Glutamatergic neuron (in vitro differentiated cells): ENCODE results near the gene ZXDC. TPM values are rescaled to one million over a fixed set of nuclear protein-coding genes. Genes with fewer than 3 reads are reported as not detected.

Experiments
- DNase-seq: peaks from one replicate; pipeline ENCODE4 v3.0.0; 2022
- H3K27ac Mint-ChIP-seq: one replicate; pipeline ENCODE4 v1.8.0; 2020; ENCODE audit warnings: mild to moderate bottlenecking, mixed read lengths, inconsistent platforms; ENCODE audit not compliant: unreplicated experiment
- H3K27me3 Mint-ChIP-seq: one replicate; pipeline ENCODE4 v1.8.0; 2020; ENCODE audit warnings: mild to moderate bottlenecking, moderate library complexity, mixed read lengths, inconsistent platforms; ENCODE audit not compliant: unreplicated experiment
- H3K36me3 Mint-ChIP-seq: one replicate; pipeline ENCODE4 v1.8.0; 2020; ENCODE audit warnings: mild to moderate bottlenecking, mixed read lengths, inconsistent platforms; ENCODE audit not compliant: unreplicated experiment
- H3K4me1 Mint-ChIP-seq: one replicate; pipeline ENCODE4 v1.8.0; 2020; ENCODE audit warnings: mild to moderate bottlenecking, low read depth, mixed read lengths, inconsistent platforms; ENCODE audit not compliant: unreplicated experiment
- H3K4me3 Mint-ChIP-seq: one replicate; pipeline ENCODE4 v1.8.0; 2020; ENCODE audit warnings: mild to moderate bottlenecking, mixed read lengths, inconsistent platforms; ENCODE audit not compliant: unreplicated experiment
- H3K9me3 Mint-ChIP-seq: one replicate; pipeline ENCODE4 v1.8.0; 2020; ENCODE audit warnings: mild to moderate bottlenecking, moderate library complexity, mixed read lengths, inconsistent platforms; ENCODE audit not compliant: unreplicated experiment
- total RNA-seq: library from RNA; stranded (reverse); fragmentation: NEBNext Ultra II Directional; extraction: Animal tissue kit (Norgen Biotek cat#: 25700); gene quantifications from one replicate; pipeline ENCODE4 v1.2.1, GENCODE V29; 2021; ENCODE audit not compliant: unreplicated experiment
- TF ChIP-seq, protein P1 (sequence below): fragments of 200-600 bp; sonication (generic); IDR thresholded peaks from one replicate; pipeline ENCODE4 v1.5.0; 2021; ENCODE audit not compliant: partially characterized antibody, unreplicated experiment

The ZXDC gene
- total RNA-seq, 1 donor from 2014 or later: 39.5 TPM

DNA sequence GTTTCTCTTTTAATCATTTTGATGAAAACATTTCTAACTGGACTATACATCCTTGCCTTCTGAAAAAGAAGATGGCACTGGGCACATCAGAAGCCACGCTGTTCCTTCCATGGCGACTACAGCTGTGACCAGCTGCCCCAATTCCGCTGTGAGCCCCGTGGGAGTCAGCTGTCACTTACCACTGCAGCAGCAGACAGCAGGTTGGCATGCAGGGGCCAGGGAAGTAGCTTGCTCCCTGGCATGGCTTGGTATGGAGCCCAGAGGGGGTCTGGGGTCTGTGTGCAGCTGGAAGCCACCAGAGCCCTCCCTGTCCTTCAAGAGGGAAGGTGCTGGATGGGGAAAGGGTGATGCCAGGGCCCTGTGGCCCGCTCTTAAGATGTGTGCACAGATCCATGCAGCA lies 4.5 kb upstream of the ZXDC start:
- Mint-ChIP-seq H3K9me3 (peaks cover 7% of the 10 kb centered on the region), H3K27me3 (peaks cover 12% of the 10 kb centered on the region), H3K4me3 (no peak overlapping the region)

DNA sequence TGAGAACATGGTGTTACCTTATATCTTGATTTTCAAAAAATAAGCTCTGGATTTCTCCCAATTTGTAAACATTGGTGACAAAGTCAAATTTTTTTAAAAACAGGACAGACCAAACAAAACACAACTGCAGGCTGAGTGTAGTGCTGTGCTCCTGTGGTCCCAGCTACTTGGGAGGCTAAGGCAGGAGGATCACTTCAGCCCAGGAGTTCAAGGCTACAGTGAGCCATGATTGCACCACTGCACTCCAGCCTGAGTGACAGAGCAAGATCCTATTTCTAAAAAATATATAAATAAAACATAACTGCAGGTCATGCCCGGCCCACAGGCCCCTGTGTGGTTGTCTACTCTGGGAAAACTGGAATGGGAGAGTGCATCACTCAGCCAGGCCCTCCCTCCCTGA lies 4.0 kb upstream of the ZXDC start:
- TF ChIP-seq, protein P1, sequence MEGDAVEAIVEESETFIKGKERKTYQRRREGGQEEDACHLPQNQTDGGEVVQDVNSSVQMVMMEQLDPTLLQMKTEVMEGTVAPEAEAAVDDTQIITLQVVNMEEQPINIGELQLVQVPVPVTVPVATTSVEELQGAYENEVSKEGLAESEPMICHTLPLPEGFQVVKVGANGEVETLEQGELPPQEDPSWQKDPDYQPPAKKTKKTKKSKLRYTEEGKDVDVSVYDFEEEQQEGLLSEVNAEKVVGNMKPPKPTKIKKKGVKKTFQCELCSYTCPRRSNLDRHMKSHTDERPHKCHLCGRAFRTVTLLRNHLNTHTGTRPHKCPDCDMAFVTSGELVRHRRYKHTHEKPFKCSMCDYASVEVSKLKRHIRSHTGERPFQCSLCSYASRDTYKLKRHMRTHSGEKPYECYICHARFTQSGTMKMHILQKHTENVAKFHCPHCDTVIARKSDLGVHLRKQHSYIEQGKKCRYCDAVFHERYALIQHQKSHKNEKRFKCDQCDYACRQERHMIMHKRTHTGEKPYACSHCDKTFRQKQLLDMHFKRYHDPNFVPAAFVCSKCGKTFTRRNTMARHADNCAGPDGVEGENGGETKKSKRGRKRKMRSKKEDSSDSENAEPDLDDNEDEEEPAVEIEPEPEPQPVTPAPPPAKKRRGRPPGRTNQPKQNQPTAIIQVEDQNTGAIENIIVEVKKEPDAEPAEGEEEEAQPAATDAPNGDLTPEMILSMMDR: no peak
- peaks cover 7% of the 10 kb centered on the region for H3K9me3 Mint-ChIP-seq
- peaks cover 21% of the 10 kb centered on the region for H3K4me1 Mint-ChIP-seq
- peaks cover 12% of the 10 kb centered on the region for H3K27me3 Mint-ChIP-seq
- H3K27ac Mint-ChIP-seq: no peak overlapping the region
- no peaks in the 10 kb centered on the region for H3K36me3 Mint-ChIP-seq
- no peak overlapping the region for H3K4me3 Mint-ChIP-seq
- no peak for DNase-seq

More for the DNA sequence above, 4.5 kb upstream of the ZXDC start:
- no peak overlapping the region for H3K27ac Mint-ChIP-seq
- peaks cover 26% of the 10 kb centered on the region for H3K4me1 Mint-ChIP-seq
- no peak for DNase-seq
- TF ChIP-seq, protein P1: no peak
- H3K36me3 Mint-ChIP-seq: no peaks in the 10 kb centered on the region

DNA sequence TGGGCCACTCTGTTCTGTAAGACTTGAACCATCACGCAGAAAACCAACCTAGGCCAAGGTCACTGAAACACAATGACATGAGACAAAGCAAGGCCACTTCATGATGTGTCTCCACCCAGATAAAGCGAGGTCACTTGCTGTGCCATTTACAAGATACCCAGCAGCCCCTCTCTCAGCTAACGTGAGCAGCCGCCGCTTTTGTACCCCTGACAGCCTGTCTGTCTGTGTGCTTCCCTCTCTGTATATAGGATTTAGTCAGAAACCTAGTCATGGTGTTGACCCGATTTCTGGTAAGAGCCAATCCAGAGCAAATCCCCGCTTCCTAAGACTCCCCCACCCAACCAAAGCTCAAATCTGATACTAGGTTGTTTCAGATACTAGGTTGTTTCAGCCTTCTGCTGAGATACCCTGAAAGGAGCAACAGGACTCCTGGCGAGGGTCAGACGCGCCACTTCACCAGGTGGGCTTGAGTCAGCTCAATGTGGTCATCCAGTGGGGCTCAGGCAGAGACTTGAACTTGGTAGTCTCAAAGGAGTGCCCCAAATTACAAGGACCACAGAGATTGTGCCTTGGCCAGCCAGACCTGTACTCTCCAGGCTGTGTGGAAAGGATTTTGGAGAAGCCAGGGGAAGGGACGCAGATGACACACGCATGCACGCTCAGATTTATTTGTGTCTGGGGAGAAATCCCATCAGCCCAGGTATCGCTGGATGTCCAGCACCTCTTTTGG lies 3.1 kb upstream of the ZXDC start:
- peak; percentile 6 for DNase-seq
- Mint-ChIP-seq H3K9me3 (peaks cover 7% of the 10 kb centered on the region), H3K27ac (no peak overlapping the region)

DNA sequence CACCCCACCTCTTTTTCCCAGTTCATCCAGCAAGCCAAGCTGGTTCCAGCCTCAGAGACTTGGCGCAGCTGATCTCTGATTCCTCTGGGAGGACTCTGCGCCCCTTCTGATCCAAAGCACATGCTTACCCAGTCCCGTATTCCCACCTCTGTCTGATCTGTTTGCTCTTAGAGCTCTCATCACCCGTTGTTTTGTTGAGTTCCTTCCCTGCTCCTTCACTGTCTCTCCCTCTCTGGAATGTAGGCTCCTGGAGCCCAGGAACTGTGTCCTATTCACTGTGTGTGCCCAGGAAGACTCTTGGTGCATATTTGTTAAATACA lies 1.3 kb upstream of the ZXDC start:
- peak overlapping the region; percentile 64 for H3K27ac Mint-ChIP-seq
- H3K4me3 Mint-ChIP-seq: peak overlapping the region; percentile 68
- H3K4me1 Mint-ChIP-seq: peaks cover 29% of the 10 kb centered on the region
- no peak for DNase-seq
- H3K27me3 Mint-ChIP-seq: peaks cover 16% of the 10 kb centered on the region
- H3K9me3 Mint-ChIP-seq: peaks cover 5% of the 10 kb centered on the region
- TF ChIP-seq, protein P1: no peak
- no peaks in the 10 kb centered on the region for H3K36me3 Mint-ChIP-seq

More for the DNA sequence above, 3.1 kb upstream of the ZXDC start:
- H3K36me3 Mint-ChIP-seq: no peaks in the 10 kb centered on the region
- H3K4me1 Mint-ChIP-seq: peaks cover 16% of the 10 kb centered on the region
- peaks cover 12% of the 10 kb centered on the region for H3K27me3 Mint-ChIP-seq
- no peak overlapping the region for H3K4me3 Mint-ChIP-seq
- TF ChIP-seq, protein P1: no peak
